Pancreas (tissue), 10 donors: ENCODE results near the gene AATK. TPM values are rescaled to one million over a fixed set of nuclear protein-coding genes. Genes with fewer than 3 reads are reported as not detected.
A peak's percentile ranks its signal among the peaks of the same experiment; 100 is the strongest.

Experiments used
- ATAC-seq, 4 donors: fragments of 200-7000 bp; cut with Tn5 transposase; one replicate each; pipeline versions ENCODE4 v1.8.0 to v1.9.1; 2020; ENCODE audit warnings: mild to moderate bottlenecking in 4 of 4, moderate library complexity in 4 of 4
- DNase-seq, 6 donors: peaks; one replicate each; pipeline ENCODE4 v3.0.0-alpha.2; 2020
- FAIRE-seq: peaks from 2 replicates; lab custom pipeline; 2012; peaks lifted over from hg19 to GRCh38; lab: Jason Lieb, UNC
- H3K27ac ChIP-seq, 4 donors: fragments of 200-600 bp; sonication (generic); 1 replicate in 3 of 4; 2 replicates in 1 of 4; pipeline versions ENCODE4 v1.5.0 to v1.8.0; 2020
- H3K27me3 ChIP-seq, 4 donors: fragments of 200-600 bp; one replicate each; pipeline ENCODE4 v1.8.0; 2021
- H3K36me3 ChIP-seq, 3 donors: fragments of 200-600 bp; sonication (generic) in 1 of 3; one replicate each; pipeline versions ENCODE4 v1.5.0 to v1.8.0; 2020 to 2021
- H3K4me1 ChIP-seq, 3 donors: fragments of 200-600 bp; one replicate each; pipeline ENCODE4 v1.8.0; 2021
- H3K4me3 ChIP-seq, 4 donors: fragments of 200-600 bp; sonication (generic) in 2 of 4; one replicate each; pipeline versions ENCODE4 v1.5.0 to v1.8.0; 2020 to 2021
- H3K9me3 ChIP-seq, 4 donors: fragments of 200-600 bp; one replicate each; pipeline ENCODE4 v1.8.0; 2021
- WGBS, 2 donors: extraction: QIAGEN DNeasy Blood & Tissue Kit; methylation state at CpG; one replicate each; pipeline ENCODE4 v1.1.7; 2013; 5-methylcytosine and 5-hydroxymethylcytosine counted together
- intact Hi-C, 3 donors: fragments of 100-400 bp; cut with DNase I; formaldehyde crosslinking; loops; one replicate each; pipeline versions ENCODE4 v1.11.1 to v1.14.2; 2022
- polyA plus RNA-seq, 2 donors: library from polyadenylated mRNA; stranded (reverse); fragments of 200-250 nt; gene quantifications; one replicate each; pipeline ENCODE4 v1.2.3, GENCODE V29; 2013
- total RNA-seq, 6 donors: library from RNA; stranded (reverse); fragmentation: NEBNext Ultra II Directional in 4 of 6; extraction: Animal tissue kit (Norgen Biotek cat#: 25700) in 4 of 6; gene quantifications; one replicate each; pipeline versions ENCODE4 v1.2.1 to v1.2.4, GENCODE V29; 2021 to 2023
- TF ChIP-seq, protein P1 (sequence below), 4 donors: fragments of 200-600 bp; sonication (generic) in 3 of 4; IDR thresholded peaks; one replicate each; pipeline versions ENCODE4 v1.5.0 to v1.8.0; 2021; ENCODE audit warnings: antibody characterized with exemption in 4 of 4
- donor health status: healthy with polysubstance abuse.
- donor health status: DM: no; HTN: no; CAD: no; lungs with moderate emphysema.
- donor health status: DM: no; HTN: no; CAD: no.
- donor health status: control.
- donor health status: control.
- donor health status: Bipolar disorder and iron deficiency.
- donor health status: DM: yes; HTN: yes; CAD: no.
- donor health status: DM: no; HTN: no; CAD: no.
- donor health status: DM: no; HTN: no; CAD: no.
- donor health status: DM: yes; HTN: yes; CAD: no.

Gene AATK
- total and polyA plus RNA-seq, 8 donors, result 24.3 to 49.6 (median 30.1) TPM

DNA sequence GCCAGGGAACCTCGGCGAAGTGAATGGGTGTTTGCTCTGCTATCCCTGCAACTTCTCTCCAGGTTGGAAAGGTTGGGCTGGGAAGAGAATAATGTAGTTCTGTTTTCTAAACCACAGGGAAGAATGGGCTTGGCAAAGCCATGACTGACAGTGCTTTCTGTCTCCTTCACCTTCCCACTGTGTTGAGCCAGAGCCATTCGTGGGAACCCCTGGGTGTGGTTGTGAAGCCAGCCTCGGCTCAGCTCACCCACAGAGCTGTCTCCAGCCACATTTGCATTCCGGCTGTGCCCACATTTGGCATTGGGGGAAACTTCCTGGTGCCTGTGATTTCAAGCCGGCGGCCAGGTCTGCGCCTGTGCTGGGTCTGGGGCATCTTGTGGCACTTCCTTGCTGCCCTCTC, 91.1 kb downstream of the AATK start:
- H3K9me3 ChIP-seq, result no peaks in the 10 kb centered on the region
- H3K27ac ChIP-seq, result no peak overlapping the region
- H3K27me3 ChIP-seq, result no peaks in the 10 kb centered on the region
- no peaks in the 10 kb centered on the region for H3K36me3 ChIP-seq
- FAIRE-seq, result no peak
- DNase-seq, result no peak
- ATAC-seq, result no peak
- intact Hi-C loops, result no loop called here
- 61 to 64% methylated on average over 8 of the region's 8 CpGs for WGBS, 2 donors
- TF ChIP-seq, protein P1, sequence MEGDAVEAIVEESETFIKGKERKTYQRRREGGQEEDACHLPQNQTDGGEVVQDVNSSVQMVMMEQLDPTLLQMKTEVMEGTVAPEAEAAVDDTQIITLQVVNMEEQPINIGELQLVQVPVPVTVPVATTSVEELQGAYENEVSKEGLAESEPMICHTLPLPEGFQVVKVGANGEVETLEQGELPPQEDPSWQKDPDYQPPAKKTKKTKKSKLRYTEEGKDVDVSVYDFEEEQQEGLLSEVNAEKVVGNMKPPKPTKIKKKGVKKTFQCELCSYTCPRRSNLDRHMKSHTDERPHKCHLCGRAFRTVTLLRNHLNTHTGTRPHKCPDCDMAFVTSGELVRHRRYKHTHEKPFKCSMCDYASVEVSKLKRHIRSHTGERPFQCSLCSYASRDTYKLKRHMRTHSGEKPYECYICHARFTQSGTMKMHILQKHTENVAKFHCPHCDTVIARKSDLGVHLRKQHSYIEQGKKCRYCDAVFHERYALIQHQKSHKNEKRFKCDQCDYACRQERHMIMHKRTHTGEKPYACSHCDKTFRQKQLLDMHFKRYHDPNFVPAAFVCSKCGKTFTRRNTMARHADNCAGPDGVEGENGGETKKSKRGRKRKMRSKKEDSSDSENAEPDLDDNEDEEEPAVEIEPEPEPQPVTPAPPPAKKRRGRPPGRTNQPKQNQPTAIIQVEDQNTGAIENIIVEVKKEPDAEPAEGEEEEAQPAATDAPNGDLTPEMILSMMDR (IDR thresholded peaks at IDR 0.05), result no peak
- H3K4me1 ChIP-seq, result no peaks in the 10 kb centered on the region
- no peak overlapping the region for H3K4me3 ChIP-seq

DNA sequence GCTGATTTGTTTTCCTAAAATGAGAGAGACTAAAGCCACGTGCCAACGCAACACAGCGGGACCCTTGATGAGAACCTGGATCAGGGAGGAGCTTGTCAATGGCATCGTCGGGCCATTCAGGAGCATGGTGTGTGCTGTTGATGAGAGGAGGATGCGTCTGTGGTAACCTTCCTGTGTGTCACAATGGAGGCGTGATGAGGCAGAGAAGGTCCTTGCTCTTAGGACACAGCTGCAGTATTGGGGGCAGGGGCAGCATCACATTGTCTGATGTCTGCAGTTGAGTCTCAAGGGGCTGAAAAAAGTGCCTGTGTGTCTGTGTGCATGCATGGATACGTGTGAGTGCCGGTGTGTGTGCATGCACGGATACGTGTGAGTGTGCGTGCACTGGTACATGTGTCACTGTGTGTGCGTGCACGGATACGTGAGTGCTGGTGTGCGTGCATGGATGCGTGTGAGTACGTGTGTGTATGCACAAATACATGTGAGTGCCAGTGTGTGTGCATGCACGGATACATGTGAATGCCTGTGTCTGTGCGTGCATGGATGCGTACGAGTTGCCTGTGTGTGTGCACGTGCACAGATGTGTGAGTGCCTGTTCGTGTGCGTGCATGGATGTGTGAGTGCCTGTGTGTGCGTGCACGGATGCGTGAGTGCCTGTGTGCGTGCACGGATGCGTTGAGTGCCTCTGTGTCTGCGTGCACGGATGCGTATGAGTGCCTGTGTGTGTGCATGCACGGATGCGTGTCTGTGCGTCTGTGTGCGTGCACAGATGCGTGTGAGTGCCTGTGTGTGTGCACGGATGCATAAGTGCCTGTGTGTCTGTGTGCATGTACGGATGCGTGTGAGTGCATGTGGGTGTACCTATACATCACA, 91.8 kb downstream of the AATK start:
- Histone ChIP-seq H3K4me3 (no peak overlapping the region), H3K4me1 (peaks cover 0 to 4% (median 0%) of the 10 kb centered on the region in 3 donors), H3K27ac (no peak overlapping the region), H3K36me3 (no peaks in the 10 kb centered on the region), H3K27me3 (no peaks in the 10 kb centered on the region), H3K9me3 (no peaks in the 10 kb centered on the region)
- DNase-seq (no peak), FAIRE-seq (no peak), ATAC-seq (no peak)
- TF ChIP-seq, protein P1 (IDR thresholded peaks at IDR 0.05), result no peak
- intact Hi-C loops, result no loop called here
- 86 to 93% methylated on average over 42 of the region's 42 CpGs for WGBS, 2 donors

DNA sequence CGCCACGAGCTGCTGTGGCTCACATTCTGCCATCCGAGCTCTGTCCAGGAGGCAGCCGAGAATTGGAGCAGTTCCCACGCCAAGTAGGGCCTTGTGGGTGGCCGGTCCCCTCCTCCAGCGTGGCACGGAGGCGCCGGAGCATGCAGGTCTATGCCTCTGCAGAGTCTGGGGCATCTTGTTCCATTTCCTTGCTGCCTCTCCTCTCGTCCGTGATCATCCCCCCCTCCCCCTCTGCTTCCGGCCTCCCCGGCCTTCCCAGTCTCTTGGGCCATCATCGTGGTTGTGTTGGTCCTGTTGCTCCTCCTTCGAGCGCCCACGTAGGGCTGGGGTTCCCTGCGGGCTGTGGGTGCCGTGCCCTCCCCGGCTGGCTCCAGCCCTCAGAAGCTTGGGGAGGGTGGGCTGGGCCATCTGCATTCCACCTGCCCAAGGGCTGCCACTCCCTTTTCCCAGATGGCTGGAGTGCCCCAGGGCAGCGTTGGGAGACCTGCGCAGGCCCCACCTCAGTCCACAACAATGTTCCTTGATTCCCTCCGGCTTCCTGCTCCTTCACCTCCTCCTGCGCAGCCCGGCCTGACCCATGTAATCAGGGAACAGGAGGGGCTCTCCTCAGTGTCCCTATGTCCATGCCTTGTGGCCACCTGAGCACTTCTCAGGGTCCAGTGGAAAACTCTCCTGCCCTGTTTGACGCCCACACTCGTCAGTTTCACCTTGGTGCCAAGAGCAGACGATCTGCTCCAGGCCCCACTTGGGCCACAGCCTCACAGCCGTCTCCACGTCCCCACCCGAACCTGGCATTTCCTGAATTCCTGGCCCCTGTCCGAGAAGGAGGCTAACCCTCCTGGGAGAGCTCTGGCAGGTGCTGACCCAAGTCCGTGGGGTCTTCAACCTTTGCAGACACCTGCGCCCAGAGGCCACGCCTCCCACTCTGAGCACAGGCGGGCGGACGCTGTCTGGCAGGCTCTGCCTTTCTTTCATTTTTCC, 94.0 kb downstream of the AATK start:
- FAIRE-seq, result no peak
- H3K36me3 ChIP-seq, result no peaks in the 10 kb centered on the region
- H3K4me3 ChIP-seq, result no peak overlapping the region
- 84 to 86% methylated on average over 39 of the region's 39 CpGs for WGBS, 2 donors
- no peak overlapping the region for H3K27ac ChIP-seq
- no peak for ATAC-seq
- intact Hi-C loops, result no loop called here
- no peaks in the 10 kb centered on the region for H3K27me3 ChIP-seq
- H3K9me3 ChIP-seq, result no peaks in the 10 kb centered on the region
- DNase-seq, result no peak
- TF ChIP-seq, protein P1 (IDR thresholded peaks at IDR 0.05), result no peak
- peaks cover 4 to 9% (median 6%) of the 10 kb centered on the region in 3 donors for H3K4me1 ChIP-seq

DNA sequence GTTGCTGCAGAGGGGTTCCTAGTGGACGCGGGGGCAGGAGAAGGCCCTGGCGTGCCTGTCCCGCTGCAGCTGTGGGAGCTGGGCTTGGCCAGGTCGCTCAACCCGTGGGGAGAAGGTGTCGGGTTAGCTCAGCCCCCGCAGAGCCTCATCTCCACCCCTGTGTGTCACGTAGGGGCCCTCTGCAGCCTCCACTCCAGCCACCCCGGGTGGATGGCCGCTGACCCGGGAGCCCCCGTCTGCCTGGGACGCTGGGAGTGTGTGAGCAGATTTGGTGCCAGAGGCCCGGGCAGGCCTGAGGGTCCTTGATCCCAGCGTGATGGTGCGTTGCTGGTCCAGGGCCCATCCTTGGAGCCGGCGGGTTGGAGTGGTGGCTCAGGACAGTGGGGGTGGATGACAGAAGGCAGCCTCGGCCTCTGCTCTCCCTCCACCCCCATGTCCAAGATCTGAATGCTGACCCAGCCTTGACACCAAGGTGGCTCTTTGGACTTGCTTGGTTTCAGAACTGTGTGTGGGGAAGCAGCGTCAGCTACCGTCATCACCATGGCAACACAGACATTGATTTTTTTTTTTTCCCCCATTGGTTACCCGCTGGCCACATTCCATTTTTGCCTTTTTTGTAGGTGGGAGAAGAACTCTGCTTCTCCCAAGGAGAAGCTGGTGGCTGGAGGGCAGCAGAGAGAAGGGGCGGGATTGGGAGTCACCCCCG, 95.3 kb downstream of the AATK start:
- H3K36me3 ChIP-seq, result no peaks in the 10 kb centered on the region
- no peak overlapping the region for H3K27ac ChIP-seq
- ATAC-seq, result peak in 2 of 4 donors; percentile 7 to 18
- FAIRE-seq, result no peak
- no peaks in the 10 kb centered on the region for H3K27me3 ChIP-seq
- TF ChIP-seq, protein P1 (IDR thresholded peaks at IDR 0.05), result no peak
- 84 to 87% methylated on average over 25 of the region's 25 CpGs for WGBS, 2 donors
- no peak for DNase-seq
- no peak overlapping the region for H3K4me3 ChIP-seq
- H3K4me1 ChIP-seq, result peaks cover 4 to 9% (median 6%) of the 10 kb centered on the region in 3 donors
- no peaks in the 10 kb centered on the region for H3K9me3 ChIP-seq
- intact Hi-C loops, result no loop called here
